Dermis blood vessel endothelial cell (primary cell): ENCODE results near the gene CLEC1B. TPM values are rescaled to one million over a fixed set of nuclear protein-coding genes. Genes with fewer than 3 reads are reported as not detected.
"Not testable (repeated sequence)": the region's sequence is repeated elsewhere in the genome, so short reads cannot be mapped to it uniquely, and the experiment has no call there.

Experiments
- DNase-seq: peaks from one replicate; pipeline ENCODE4 v3.0.0; 2010
- total RNA-seq: library from RNA; depleted of rRNA; stranded (reverse); fragments of >200 nt; gene quantifications from 2 replicates; pipeline ENCODE4 v1.2.3, GENCODE V29; 2014

The CLEC1B gene
- total RNA-seq, 1 donor from 2014 or later, result not detected

DNA sequence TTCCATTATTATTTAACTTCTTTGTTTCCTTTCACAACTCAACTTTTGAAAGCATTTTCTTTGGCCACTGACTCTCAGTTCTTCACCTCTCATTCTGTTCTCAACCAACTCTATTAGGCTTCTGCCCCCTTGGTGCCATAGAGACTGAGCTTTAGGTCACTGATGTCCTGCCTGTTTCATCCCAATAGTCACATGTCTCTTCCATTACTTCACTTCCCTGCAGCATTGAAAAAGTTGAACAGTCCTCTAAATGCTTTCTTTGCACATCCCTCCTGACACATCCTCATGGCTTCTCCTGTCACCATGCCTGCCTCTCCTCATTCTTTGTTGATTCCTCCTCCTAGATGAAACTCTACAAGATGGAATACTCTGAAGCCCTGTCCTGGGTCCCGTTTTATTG lies 25.0 kb downstream of the CLEC1B start:
- DNase-seq, result no peak

DNA sequence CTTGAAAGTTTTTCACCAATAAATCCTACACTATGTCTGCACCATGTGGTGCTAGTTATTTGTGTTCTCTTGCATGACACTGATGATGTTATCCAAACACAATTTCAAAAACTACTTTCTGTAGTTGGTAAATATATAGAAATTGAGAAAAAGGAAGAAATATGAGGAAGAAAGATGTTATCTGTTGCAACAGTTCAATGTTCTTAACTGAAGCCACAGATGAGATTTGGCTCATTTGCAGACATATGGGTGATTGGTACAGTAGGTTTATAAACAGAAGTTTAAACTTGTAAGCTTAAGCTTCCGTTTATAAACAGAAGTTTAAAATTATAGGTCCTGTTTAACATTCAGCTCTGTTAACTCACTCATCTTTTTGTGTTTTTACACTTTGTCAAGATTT lies 27.7 kb downstream of the CLEC1B start, which contains the start of gene CLEC12A:
Gene CLEC12A (plus strand): TSS at position 229 of the 400 bp plus-strand sequence. CDS start 188 bp downstream, outside the sequence.
- no peak for DNase-seq

DNA sequence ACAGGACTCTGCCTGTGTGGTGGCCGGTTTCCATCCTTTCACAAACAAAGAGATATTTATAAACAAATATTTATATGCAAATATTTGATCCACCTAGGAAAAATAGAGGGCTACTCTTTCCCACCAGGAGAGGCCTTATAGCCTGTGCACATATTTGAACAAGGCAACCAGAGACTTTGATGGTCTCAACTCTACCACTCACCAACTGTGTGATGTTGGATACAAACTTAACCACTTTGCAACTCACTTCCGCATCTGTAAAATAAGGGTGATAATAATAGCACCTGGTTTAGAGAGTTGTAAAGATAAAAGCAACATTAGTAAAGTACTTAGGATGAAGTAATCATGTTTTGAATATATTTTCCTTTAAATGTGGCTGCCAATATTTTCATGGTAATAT lies 29.2 kb downstream of the CLEC1B start:
- DNase-seq, result no peak

DNA sequence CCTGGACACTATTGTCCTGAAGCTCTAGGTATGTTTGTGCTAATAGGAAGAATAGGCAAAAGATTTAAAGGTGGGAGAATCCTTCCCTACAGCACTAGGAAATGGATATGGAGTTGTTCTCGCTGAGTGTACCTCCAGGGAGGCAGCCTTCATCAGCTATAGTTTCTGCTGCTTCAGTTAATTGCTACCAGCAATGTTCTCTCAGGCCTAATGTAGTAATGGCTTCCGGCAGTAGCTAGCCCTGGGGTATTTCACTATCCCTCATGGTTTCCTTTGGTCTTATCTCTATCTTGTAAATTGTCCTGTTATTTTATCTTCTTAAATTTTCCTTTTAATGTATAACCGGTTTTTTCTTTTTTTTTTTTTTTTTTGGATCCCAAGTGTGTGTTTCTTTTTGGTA lies 37.0 kb downstream of the CLEC1B start:
- no peak for DNase-seq

DNA sequence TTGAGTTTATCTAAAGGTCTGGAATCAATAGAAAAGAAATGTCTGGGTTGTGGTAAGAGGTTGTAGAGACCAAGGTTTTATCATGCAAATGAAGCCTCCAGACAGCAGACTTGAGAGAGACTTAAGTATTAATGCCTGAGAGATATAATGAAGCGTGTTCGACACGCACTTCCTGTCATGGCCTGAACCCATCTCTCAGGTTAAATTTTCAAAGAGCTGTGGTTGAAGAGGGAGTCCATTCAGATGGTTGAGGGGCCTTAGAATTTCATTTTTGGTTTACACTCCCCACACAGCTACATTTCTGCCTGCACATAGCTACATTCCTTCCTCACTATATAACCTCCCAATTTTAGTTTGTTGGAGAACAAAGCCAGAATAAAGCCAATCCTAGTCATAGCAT lies 37.8 kb downstream of the CLEC1B start:
- DNase-seq, result no peak

DNA sequence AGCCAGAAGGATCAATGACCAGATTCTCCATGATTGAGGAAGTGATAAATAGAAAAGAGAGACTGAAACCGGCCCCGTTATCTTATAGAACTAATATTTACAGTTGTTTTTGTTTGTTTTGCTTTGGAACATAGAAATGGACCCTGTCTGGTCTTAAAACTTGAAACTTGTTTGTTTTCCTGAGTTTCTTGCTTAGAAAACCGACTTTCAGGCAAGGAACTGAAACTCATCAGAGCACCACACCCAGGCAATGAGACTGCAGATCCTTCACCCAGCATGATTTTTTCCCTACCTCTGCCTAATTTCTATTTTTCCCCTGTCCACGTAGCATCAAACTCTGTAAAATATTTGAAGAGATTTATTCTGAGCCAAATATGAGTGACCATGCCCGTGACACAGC lies 38.3 kb downstream of the CLEC1B start:
- DNase-seq, result no peak

DNA sequence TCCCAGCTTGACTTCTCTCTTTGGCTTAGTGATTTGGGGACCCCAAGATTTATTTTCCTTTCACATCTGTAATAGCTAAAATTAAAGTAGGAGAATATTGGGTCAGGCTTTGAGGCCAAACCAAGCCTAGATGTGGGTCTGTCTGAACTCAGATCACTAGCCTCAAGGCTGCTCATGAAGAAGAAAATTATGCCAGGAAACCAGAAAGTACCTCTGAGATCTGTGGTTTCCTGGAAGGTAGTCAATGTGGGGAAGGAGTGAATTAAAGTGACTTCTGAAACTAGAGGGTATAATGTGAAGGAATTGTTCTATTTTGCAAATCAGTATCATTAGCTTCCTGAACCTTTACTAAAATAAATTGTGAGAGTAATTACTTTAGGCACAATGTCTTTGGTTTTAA lies 41.1 kb downstream of the CLEC1B start:
- no peak for DNase-seq

DNA sequence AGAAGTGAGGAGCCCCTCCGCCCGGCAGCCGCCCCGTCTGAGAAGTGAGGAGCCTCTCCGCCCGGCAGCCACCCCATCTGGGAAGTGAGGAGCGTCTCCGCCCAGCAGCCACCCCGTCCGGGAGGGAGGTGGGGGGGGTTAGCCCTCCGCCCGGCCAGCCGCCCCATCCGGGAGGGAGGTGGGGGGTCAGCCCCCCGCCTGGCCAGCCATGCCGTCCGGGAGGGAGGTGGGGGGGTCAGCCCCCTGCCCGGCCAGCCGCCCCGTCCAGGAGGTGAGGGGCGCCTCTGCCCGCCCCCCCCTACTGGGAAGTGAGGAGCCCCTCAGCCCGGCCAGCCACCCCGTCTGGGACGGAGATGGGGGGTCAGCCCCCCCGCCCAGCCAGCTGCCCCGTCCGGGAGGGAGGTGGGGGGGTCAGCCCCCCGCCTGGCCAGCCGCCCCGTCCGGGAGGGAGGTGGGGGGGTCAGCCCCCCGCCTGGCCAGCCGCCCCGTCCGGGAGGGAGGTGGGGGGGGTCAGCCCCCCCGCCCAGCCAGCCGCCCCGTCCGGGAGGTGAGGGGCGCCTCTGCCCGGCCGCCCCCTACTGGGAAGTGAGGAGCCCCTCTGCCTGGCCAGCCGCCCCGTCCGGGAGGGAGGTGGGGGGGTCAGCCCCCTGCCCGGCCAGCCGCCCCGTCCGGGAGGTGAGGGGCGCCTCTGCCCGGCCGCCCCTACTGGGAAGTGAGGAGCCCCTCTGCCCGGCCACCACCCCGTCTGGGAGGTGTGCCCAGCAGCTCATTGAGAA lies 45.8 kb downstream of the CLEC1B start:
- not testable (repeated sequence) for DNase-seq

DNA sequence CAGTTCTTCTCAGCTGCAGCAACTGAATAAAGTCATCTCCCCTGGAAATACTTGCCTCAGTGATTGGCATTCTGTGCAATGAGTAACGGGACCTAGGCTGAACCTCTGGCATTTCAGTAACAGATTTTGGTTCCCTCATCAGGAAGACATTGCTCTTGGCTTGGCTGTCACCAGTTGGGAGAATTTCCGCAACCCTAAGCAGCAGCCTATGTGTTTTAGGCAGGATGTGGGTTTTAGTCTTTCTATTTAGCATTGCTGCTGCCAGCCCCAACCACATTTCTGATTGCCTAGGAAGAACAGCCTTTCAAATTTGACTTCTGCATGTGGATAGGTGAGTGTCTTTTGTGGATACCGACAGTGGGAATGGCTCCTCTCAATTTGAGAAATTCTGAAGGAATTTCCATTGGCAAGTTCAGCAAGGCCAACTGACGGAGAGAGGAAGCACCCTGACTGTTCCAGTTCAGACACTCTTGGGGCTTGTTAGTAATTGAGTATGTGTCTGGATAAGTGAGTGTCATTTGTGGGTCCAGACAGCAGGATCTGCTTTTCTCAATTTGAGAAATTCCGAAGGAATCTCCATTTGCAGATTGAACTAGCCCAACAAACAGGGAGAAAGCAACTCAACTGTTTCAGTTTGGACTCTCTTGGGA lies 47.8 kb downstream of the CLEC1B start:
- DNase-seq, result no peak

DNA sequence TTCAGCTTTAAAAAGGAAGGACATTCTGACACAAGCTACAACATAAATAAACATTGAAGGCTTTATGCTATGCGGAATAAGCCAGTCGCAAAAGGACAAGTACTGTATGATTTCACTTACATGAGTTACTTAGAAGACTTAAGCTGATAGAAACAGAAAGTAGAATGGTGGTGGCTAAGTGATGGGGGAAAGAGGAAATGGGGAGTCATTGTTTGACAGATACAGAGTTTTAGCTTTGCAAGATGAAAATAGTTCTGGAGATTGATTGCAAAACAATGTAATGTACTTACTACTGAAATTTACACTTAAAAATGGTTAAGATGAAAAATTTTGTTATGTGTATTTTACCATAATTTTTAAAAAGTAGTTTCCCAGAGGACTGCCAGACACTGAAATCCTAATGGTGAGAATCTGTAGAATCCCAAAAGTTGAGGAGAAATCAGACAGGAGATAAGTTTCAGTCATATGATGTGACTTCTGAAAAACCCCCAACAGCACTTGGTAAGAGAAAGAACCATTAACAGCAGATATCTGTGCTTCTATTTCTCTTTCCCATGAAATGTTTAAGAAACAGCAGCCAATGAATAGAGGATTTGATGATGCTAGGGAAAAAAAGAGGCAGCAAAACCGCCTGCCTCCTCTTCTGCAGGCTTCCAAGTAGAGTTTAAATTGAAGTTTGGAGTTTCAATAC lies 50.2 kb downstream of the CLEC1B start:
- no peak for DNase-seq

DNA sequence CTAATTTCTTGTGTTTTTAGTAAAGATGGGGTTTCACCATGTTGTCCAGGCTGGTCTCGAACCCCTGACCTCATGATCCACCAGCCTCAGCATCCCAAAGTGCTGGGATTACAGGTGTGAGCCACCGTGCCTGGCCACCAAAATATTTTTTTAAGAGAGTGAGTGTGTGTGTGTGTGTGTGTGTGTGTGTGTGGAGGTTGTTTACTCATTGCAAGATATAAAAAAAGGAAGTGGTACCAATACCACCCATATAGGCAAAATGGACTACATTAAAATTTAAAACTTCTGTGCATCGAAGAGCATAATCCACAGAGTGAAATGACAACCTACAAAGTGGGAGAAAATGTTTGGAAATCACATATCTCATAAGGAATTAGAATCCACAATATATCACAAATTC lies 51.2 kb downstream of the CLEC1B start:
- no peak for DNase-seq

DNA sequence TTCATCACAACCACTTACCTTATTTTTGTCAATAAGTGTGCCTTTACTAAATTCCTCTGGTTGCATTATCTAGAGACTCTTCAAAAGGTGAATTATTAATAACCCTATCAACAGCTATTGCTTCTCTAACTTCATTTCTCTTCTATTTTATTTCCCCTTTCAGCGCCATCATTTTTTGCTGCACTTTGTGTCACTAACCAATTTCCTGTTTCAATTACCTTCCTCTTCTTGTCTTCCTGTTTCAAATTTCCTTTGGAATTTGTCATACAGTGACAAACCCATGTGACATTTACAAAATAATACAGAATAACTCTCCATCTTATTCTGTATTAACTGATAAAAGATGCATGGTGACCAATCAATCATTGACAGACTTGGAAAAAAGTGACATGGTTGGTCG lies 54.5 kb downstream of the CLEC1B start:
- no peak for DNase-seq

DNA sequence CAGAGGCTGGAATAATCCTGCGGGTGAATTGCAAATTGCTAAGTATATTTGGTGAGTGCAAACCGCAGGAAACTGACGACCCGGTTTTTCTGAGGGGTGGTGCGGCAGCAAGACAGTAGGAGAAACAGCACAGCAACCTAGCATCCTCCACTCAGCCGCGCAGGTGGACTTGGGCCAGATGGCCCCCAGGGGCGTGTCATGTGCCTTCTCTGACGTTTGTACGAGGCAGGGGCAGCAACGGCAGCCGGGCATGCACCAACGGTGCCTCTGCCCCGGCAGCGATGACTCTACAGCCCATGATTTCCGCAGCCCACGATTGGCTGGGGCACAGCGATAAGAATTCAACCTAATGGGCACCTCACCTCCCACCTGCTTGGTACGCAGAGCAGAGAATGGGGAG lies 55.7 kb downstream of the CLEC1B start:
- DNase-seq, result no peak

Other genes starting within 250 kb of the CLEC1B start
- 0.23 and 1.5 TPM in 2 replicates for gene CD69, start 238.2 kb downstream of the CLEC1B start, total RNA-seq
- not detected in 2 replicates for gene KLRF1, start 171.6 kb downstream of the CLEC1B start, total RNA-seq
- gene CLEC2B, start 129.8 kb downstream of the CLEC1B start, total RNA-seq, result 39.9 and 78.8 TPM in 2 replicates
- not detected in 2 replicates for gene KLRF2, start 117.6 kb downstream of the CLEC1B start, total RNA-seq
- not detected in 2 replicates for gene CLEC2A, start 66.8 kb downstream of the CLEC1B start, total RNA-seq
- gene CLEC12A, start 27.7 kb downstream of the CLEC1B start, total RNA-seq, result not detected in 2 replicates
- gene CLEC12B, start 11.5 kb upstream of the CLEC1B start, total RNA-seq, result under 0.01 and 0.19 TPM in 2 replicates
- not detected in 2 replicates for gene CLEC9A, start 31.6 kb upstream of the CLEC1B start, total RNA-seq
- 16.2 and 26.2 TPM in 2 replicates for gene CLEC1A, start 99.9 kb upstream of the CLEC1B start, total RNA-seq
- gene CLEC7A, start 131.1 kb upstream of the CLEC1B start, total RNA-seq, result 0.47 and 0.68 TPM in 2 replicates
- not detected in 2 replicates for gene OLR1, start 173.0 kb upstream of the CLEC1B start, total RNA-seq
- not detected in 2 replicates for gene TMEM52B, start 179.9 kb upstream of the CLEC1B start, total RNA-seq
- 76.9 and 88.2 TPM in 2 replicates for gene GABARAPL1, start 213.8 kb upstream of the CLEC1B start, total RNA-seq